Hindlimb muscle (tissue), 1 donor: ENCODE results near the gene ARMC7. TPM values are rescaled to one million over a fixed set of nuclear protein-coding genes. Genes with fewer than 3 reads are reported as not detected.
"Not testable (repeated sequence)": the region's sequence is repeated elsewhere in the genome, so short reads cannot be mapped to it uniquely, and the experiment has no call there.

ENCODE experiments used
- DNase-seq: peaks from one replicate; pipeline ENCODE4 v3.0.0-alpha.2; 2013
- polyA plus RNA-seq: library from polyadenylated mRNA; unstranded; fragments of 120-200 nt; gene quantifications from one replicate; pipeline ENCODE4 v1.2.1, GENCODE V29; 2013; ENCODE audit not compliant: insufficient read length

ARMC7 gene
- polyA plus RNA-seq, 1 donor, result 8.1 TPM

DNA sequence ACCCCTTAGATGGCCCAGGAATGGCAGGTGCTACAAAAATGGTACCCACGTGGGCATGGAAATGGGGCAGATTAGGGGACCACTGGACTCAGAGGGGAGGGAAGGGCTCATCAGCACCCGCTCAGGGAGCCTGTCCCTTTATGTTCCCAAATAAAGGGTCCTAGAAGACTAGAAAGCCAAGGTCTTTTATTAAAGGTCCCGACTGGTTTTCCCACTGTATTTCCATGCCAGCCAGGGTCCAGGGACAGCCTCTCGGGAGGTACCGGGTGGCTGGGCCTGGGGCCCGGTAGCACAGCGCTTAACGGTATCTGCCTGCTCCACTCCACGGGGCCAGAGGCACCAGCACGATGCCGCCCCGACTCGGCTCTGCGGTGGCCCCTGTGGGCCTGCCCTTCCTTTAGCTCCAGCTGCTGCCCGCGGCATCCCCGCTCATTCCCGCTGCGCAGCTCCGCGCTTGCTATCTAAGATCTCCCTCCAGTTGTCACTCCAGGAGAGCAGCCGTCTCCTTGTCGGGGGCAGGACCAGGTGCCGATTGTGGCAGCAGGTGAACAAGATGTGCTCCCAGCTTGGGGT, 20.4 kb downstream of the ARMC7 start:
- no peak for DNase-seq

DNA sequence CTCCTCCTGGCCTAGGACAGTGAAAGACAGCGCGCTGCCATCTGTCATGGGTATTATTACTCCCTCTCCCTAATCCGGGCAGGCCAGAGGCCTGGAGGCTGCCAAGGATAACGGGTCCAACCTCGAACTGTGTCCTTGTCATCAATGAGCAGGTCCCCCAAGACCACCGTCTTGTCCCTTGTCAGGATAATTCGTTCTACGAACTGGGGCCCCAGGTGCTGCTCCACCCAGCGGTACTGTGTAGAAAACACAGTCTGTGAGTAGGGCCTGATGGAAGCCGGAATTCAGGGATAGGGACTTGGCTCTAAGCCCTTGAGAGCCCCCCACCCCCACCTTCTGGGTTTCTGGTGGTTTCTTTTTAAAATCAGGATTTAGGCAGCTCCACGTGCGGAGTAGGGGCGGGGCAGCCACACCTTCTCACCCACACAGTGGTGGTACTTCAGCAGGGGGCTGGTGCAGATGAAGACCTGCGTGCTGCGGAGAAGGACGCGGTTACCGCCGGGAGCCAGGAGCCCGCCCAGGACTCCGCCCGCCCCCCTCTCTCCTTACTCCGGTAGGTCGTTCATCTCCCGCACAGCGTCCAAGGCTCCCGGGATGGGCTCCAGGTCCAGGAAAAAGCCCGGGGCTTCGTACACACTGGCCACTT, 21.0 kb downstream of the ARMC7 start:
- DNase-seq, result peak; percentile 54

DNA sequence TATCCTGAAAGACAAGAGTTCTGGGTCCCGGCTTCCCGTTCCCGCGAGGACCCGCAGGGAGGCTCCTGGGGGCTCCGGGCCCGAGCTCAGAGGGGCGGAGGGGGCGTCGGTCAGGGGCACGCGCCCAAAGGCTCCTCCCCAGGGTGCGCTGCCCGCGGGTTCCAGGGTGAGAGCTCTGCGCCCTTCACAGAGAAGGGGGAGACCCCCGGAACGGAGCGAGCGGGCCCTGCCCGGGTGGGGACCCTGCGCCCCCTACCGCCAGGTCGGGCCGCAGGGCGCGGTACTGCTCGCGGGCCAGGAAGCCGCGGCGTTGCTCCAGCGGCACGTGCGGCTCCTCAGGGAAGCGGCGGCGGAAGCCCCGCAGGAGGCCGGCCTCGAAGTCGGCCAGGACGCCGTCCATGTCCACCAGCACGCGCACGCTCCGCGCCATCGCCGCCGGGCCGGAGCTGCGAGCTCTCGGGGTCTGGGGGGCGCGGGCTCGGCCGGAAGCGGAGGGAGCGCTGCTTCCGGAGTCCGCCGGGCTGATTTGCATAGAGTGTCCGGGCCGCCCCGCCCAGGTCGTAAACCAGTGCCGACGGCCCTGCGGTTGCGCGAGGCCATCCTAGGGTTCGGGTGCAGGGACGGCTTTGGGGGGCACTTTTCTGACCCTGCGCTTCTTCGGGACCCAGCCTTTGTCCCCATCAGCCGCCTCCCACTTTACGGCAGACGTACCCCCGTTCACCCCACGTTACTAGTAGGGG, 21.7 kb downstream of the ARMC7 start, which contains the start of gene NT5C:
Gene NT5C, minus strand, starts transcription at position 465 of the 740 bp plus-strand sequence. Its CDS starts 35 bp downstream, at position 430.
- peak; percentile 91 for DNase-seq

DNA sequence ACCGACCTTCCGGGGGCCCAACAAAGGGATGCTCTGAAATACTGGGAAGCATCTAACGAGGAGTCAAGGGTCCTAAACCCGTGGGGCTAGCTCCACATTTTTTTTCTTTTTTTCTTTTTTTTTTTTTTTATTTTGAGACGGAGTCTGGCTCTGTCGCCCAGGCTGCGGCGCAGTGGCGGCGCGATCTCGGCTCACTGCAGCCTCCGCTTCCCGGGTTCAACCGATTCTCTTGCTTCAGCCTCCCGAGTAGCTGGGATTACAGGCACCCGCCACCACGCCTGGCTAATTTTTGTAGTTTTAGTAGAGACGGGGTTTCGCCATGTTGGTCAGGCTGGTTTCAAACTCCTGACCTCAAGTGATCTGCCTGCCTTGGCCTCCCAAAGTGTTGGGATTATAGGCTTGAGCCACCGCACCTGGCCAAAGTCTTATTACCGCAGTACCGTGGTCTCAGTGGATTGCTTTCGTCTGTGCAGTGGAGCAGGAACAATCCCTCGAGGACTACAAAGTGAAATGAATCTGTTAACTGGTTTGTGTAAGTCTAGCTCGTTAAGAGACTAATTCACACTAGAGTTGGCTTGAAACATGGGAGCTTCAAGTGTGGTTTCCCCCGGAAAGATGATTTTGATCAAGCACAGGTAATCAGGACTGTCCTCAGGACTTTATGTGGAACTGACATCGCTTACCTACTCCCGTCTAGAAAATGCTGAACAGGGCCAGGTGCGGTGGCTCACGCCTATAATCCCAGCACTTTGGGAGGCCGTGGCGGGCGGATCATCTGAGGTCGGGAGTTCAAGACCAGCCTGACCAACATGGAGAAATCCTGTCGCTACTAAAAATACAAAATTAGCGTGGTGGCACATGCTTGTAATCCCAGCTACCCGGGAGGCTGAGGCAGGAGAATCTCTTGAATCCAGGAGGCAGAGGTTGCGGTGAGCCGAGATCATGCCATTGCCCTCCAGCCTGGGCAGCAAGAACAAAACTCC, 22.5 kb downstream of the ARMC7 start:
- not testable (repeated sequence) for DNase-seq

GRCh38 chr17:75133001-75133400, 23.2 kb downstream of the ARMC7 start:
- DNase-seq, result no peak

- not testable (repeated sequence) for DNase-seq
Observed at GRCh38 chr17:75133607-75134347, 24.0 kb downstream of the ARMC7 start.

DNA sequence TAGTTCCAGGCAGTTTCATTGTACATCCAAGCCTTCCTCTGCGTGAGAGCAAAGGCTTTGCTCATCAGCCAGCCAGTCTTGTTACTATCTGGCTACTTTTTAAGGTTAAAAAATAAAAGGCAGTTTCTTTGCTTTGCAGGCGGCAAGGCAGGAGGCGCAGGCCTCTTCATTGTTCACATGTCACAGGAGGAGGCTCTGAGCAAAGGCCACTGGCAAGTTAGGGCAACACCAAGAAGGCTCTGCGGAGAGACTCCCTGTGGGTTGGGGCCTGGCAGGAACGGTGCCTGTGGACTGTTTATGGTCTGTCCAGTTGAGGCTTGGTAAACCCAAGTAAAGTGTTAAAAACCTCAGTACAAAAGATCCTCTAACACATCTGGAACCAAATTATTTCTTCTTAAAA, 25.7 kb downstream of the ARMC7 start:
- no peak for DNase-seq

DNA sequence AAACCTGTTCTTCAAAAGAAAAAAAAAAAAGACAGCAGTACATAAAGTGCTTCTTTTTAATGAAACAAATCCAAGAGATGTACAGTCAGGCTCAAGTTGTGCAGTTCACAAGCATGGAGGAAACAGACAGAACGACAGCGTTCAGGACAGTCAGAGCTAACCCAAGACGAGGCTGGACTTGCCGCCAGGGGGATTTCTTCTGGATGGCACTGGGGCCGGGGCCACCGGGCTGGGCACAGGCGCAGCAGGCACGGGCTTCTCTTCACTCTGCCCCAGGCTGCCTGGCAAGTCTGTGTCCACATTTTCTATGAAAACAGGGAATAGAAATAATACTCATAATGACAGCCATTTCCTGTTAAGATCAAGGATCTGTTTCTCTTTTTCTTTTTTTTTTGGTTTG, 26.2 kb downstream of the ARMC7 start:
- no peak for DNase-seq

DNA sequence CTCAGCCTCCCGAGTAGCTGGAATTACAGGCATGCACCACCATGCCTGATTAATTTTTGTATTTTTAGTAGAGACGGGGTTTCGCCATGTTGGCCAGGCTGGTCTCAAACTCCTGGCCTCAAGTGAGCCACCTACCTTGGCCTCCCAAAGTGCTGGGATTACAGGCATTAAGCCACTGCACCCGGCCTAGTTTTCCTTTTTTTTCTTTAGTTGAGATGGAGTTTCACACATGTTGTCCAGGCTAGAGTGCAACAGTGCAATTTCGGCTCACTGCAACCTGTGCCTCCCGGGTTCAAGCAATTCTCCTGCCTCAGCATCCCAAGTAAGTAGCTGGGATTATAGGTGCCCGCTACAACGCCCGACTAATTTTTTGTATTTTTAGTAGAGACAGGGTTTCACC, 28.0 kb downstream of the ARMC7 start:
- DNase-seq, result not testable (repeated sequence)

DNA sequence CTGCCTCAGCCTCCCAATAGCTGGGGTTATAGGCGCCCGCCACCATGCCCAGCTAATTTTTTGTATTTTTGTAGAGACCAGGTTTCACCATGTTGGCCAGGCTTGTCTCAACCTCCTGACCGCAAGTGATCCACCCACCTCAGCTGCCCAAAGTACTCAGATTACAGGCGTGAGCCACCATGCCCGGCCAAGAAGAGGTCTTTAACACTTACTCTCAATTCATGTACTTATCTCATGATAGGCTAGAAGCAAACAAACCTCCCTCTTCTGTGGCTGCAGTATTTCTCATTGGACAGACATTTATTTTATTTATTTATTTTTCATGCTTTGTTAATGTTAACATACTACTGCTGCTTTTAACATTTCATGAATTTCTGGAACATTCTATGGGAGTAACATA, 28.8 kb downstream of the ARMC7 start:
- no peak for DNase-seq

GRCh38 chr17:75142236-75142971, 32.6 kb downstream of the ARMC7 start:
- DNase-seq, result no peak

DNA sequence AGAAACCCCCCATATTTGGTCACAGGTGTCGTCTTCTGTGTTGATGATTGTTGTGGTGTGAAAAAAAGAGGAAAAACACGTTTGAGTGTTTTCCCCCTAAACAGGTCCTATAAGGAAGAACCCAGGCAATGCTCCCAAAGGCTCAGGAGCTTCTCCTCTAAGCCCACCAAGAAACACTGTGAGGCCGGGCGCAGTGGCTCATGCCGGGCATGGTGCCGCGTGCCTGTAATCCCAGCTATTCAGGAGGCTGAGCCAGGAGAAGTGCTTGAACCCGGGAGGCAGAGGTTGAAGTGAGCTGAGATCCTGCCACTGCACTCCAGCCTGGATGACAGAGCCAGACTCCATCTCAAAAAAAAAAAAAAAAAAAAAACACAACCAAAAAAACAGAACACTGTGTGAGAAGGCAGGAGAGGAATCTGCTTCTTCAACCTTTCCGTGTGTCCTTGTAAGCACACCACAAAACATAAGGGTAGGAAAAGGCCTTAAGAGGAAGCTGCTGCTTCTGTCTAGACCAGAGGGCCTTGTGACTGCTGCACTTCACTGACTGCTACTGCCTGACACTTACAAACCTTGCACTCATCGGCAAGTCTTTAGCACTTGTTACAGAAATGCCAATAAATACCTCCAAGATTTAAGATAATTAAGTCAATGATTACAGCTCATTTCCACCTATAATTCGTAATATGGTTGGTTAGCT, 35.2 kb downstream of the ARMC7 start:
- DNase-seq, result no peak

DNA sequence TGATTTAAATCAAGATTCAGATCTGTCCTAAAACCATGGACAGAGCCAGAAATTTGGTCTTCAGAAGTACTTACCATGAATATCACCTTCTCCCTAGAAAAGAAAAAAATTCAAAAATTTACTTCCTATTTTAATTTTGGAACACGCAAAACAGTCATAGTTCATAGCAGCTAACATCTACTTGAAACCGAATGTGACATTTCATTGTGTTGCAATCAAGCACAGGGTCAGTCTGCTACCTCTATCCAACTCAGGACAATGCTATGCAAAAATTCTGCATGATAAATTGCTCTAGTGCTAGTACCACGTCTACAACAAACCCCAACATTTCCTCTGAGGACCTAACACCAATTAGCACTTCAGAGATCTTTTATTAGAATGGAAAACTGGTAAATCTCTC, 36.8 kb downstream of the ARMC7 start:
- DNase-seq, result no peak

DNA sequence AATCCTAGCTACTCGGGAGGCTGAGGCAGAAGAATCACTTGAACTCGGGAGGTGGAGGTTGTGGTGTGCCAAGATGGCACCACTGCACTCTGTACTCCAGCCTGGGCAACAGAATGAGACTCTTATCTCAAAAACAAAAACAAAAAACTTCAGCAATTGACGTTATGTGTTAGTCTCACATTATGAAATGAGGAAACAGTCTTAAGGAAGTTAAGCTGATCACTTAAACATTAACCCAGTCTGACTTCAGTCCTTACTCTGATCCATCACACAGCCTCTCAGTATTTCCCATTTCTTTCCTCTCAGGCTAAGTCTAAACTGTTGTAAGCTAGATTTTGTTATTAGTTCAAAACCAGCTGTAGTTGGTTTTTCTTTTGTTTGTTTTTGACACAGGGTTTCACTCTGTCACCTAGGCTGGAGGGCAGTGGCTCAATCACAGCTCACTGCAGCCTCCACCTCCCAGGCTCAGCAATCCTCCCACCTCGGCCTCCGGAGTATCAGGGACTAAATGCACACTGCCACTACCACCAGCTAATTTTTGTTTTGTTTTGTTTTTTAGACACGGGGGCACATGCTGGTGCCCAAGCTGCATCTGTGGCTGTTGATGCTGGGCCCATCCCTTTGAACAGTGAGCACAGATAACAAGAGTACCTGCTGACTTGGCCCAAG, 38.2 kb downstream of the ARMC7 start:
- no peak for DNase-seq

- no peak for DNase-seq
Observed at GRCh38 chr17:75151930-75152329, 42.2 kb downstream of the ARMC7 start.

GRCh38 chr17:75152523-75152921, 42.8 kb downstream of the ARMC7 start:
- DNase-seq, result no peak

DNA sequence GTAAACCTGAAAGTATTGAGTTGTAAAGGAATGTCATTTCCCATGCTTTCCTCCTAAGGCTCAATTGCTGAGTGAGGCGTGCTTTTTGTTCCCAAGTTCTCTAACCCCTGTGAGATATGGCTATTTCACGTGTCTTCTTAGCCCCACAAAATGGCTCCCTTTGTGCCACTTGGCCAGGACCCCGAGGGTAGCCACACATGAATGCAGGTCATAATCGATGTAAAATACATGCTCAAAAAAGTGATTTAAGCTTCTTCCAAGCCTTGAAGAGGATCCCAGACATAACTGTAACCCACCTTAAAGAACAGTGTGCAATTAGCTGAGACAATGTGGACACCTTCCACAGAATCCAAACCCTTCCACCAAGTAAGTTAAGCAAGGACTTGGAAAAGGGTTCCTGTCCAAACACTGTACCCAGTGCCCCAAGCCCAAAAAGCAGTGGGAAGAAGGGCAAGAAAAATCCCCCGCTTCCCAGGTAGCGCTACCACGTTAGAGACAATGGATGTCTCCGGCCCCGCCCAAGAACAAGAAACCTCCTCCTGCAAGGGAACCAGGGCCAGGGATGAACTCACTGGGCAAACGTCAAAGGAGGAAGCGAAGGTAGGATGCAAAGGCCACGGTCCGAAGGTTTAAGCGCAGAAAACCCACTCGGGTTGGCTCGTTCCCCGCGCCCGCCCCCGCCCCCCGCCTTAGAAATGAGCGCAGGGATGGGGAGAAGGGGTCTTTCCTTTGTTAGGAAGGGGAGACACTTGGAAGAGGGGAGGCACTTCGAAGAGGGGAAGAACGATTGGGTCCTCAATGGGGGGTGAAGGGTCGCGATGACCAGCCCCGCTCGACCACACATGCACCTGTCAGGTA, 43.4 kb downstream of the ARMC7 start:
- DNase-seq, result no peak

DNA sequence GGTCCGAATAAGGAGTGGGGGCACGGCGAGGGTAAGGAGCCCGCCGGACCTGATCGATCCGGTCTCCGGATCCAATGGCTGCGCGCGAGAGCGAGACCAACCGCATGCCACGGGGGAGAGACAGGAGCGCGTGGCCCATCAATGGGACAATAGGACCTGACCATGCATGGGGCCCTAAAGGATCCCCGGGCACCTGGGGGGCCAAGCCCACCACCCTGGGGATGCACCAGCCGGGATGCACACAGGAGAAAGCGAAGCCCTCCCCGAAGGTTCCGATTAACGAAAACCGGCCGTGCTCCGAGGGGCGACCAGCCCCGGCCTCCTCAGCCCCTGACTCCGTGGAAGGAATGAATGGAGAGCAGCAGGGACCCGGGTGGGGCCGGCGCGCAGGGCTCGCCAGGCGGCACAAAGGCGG, 44.0 kb downstream of the ARMC7 start:
- no peak for DNase-seq
